Activated CD8-positive, alpha-beta memory T cell treated with anti-CD3 and anti-CD28 coated beads, Interleukin-2, amount 50 U/mL, for 24 hours (primary cell): ENCODE data around the gene TBCE.

ENCODE experiments used
- DNase-seq: peaks from one replicate; pipeline ENCODE4 v3.0.0-alpha.2; 2020; ENCODE audit errors: extremely low read depth

The TBCE gene

GRCh38 chr1:235367000-235367908, at the start of gene TBCE:
TSS of gene TBCE (plus strand) at chr1:235367427. CDS start at chr1:235380050, 12,623 bp downstream.
- DNase-seq = peak; percentile 80

GRCh38 chr1:235319255-235319654, 48.0 kb upstream of the TBCE start:
- no peak for DNase-seq

GRCh38 chr1:235320521-235321179, 46.6 kb upstream of the TBCE start:
- no peak for DNase-seq

- no peak for DNase-seq
These were observed 42.9 kb upstream of the TBCE start for GRCh38 chr1:235324296-235324695.

GRCh38 chr1:235325139-235325538, 42.1 kb upstream of the TBCE start:
- DNase-seq = no peak

GRCh38 chr1:235325854-235326253, 41.4 kb upstream of the TBCE start:
- no peak for DNase-seq

- DNase-seq = no peak
These were observed 40.3 kb upstream of the TBCE start for GRCh38 chr1:235326719-235327558.

- no peak for DNase-seq
These were observed 39.5 kb upstream of the TBCE start, which contains the start of gene ARID4B for GRCh38 chr1:235327559-235328270. TSS of gene ARID4B (minus strand) at chr1:235328179. CDS start at chr1:235326919, 1,260 bp downstream.

GRCh38 chr1:235328271-235329138, 38.7 kb upstream of the TBCE start, which contains the start of gene GGPS1:
TSS of gene GGPS1 (plus strand) at chr1:235328570. CDS start at chr1:235335265, 6,695 bp downstream.
- DNase-seq = peak; percentile 97

- no peak for DNase-seq
These were observed 37.9 kb upstream of the TBCE start for GRCh38 chr1:235329139-235329902.

- no peak for DNase-seq
These were observed 36.3 kb upstream of the TBCE start for GRCh38 chr1:235330918-235331285.

GRCh38 chr1:235331401-235331800, 35.8 kb upstream of the TBCE start:
- no peak for DNase-seq

- no peak for DNase-seq
These were observed 30.3 kb upstream of the TBCE start for GRCh38 chr1:235336903-235337302.

- no peak for DNase-seq
These were observed 27.5 kb upstream of the TBCE start for GRCh38 chr1:235339746-235340145.

- DNase-seq = no peak
These were observed 25.9 kb upstream of the TBCE start for GRCh38 chr1:235341334-235341733.

GRCh38 chr1:235342039-235342438, 25.2 kb upstream of the TBCE start:
- DNase-seq = no peak

GRCh38 chr1:235342471-235342870, 24.8 kb upstream of the TBCE start:
- DNase-seq = no peak

GRCh38 chr1:235343726-235344125, 23.5 kb upstream of the TBCE start:
- no peak for DNase-seq

- DNase-seq = no peak
These were observed 15.8 kb upstream of the TBCE start for GRCh38 chr1:235351441-235351840.

- DNase-seq = no peak
These were observed 15.3 kb upstream of the TBCE start for GRCh38 chr1:235351898-235352297.
